Hepatic stellate cell (primary cell): ENCODE results near the gene SEZ6.

Experiments
- DNase-seq: peaks from one replicate; pipeline ENCODE4 v3.0.0; 2011; ENCODE audit warnings: low spot score

SEZ6 gene

GRCh38 chr17:29037739-29038084, 31.9 kb upstream of the SEZ6 start:
- DNase-seq, result no peak

GRCh38 chr17:29036584-29036983, 30.8 kb upstream of the SEZ6 start:
- no peak for DNase-seq

GRCh38 chr17:29034510-29034909, 28.7 kb upstream of the SEZ6 start:
- no peak for DNase-seq

- no peak for DNase-seq
These were observed 27.0 kb upstream of the SEZ6 start for GRCh38 chr17:29032857-29033197.

- DNase-seq, result no peak
These were observed 26.4 kb upstream of the SEZ6 start for GRCh38 chr17:29032013-29032856.

- no peak for DNase-seq
These were observed 25.7 kb upstream of the SEZ6 start for GRCh38 chr17:29031488-29031887.

- no peak for DNase-seq
These were observed 18.6 kb upstream of the SEZ6 start for GRCh38 chr17:29024316-29024952.

- no peak for DNase-seq
These were observed 16.2 kb upstream of the SEZ6 start for GRCh38 chr17:29022074-29022473.

- no peak for DNase-seq
These were observed 15.4 kb upstream of the SEZ6 start for GRCh38 chr17:29021226-29021625.

GRCh38 chr17:29020576-29020975, 14.7 kb upstream of the SEZ6 start:
- no peak for DNase-seq

GRCh38 chr17:29019475-29020181, 13.8 kb upstream of the SEZ6 start:
- DNase-seq, result no peak

GRCh38 chr17:29018788-29019474, 13.1 kb upstream of the SEZ6 start:
- no peak for DNase-seq

- no peak for DNase-seq
These were observed 10.7 kb upstream of the SEZ6 start for GRCh38 chr17:29016345-29017210.

GRCh38 chr17:29014716-29015115, 8.9 kb upstream of the SEZ6 start:
- DNase-seq, result no peak

- DNase-seq, result no peak
These were observed 6.7 kb upstream of the SEZ6 start for GRCh38 chr17:29012535-29012934.

GRCh38 chr17:29010586-29010985, 4.8 kb upstream of the SEZ6 start:
- no peak for DNase-seq

GRCh38 chr17:29010129-29010528, 4.3 kb upstream of the SEZ6 start:
- DNase-seq, result no peak

GRCh38 chr17:29008591-29008990, 2.8 kb upstream of the SEZ6 start:
- DNase-seq, result no peak

GRCh38 chr17:29007860-29008455, 2.1 kb upstream of the SEZ6 start:
- DNase-seq, result peak; percentile 29

- DNase-seq, result no peak
These were observed 1.6 kb upstream of the SEZ6 start for GRCh38 chr17:29007456-29007855.

- DNase-seq, result peak; percentile 30
These were observed 1.6 kb downstream of the SEZ6 start for GRCh38 chr17:29004081-29004692.
